K562 (cell line): Measurements from ENCODE around the gene CHRNE. TPM values are rescaled to one million over a fixed set of nuclear protein-coding genes. Genes with fewer than 3 reads are reported as not detected.

Experiments used
- polyA plus RNA-seq, 8 experiments: library from polyadenylated mRNA; depleted of rRNA in 4 of 8; stranded (reverse) in 5 of 8; unstranded in 3 of 8; fragments of >200 nt; fragmentation: Nextera tagmentation in 2 of 8; fragmentation: Illumina TruSeq in 1 of 8; extraction: Ambion mirVana in 2 of 8; extraction: Trizol in 1 of 8; gene quantifications; 2 replicates each; pipeline versions ENCODE4 v1.2.1 to v1.2.3, GENCODE V29; 2011 to 2014; ENCODE audit warnings: inconsistent platforms in 1 of 8, missing spikeins in 1 of 8
- total RNA-seq, 7 experiments: library from RNA; depleted of rRNA in 6 of 7; stranded (reverse); fragments of >200 nt in 6 of 7; fragmentation: Illumina TruSeq in 2 of 7; extraction: Trizol in 2 of 7; gene quantifications; 2 replicates each; pipeline versions ENCODE4 v1.2.1 to v1.2.3, GENCODE V29; 2011 to 2021; ENCODE audit warnings: low replicate concordance in 1 of 7
- TF ChIP-seq, protein P1 (sequence below), 2 experiments: fragments of 450-650 bp; formaldehyde crosslinking in 1 of 2; IDR thresholded peaks; 2 replicates each; pipeline versions ENCODE4 v1.4.0 to v1.6.1; 2014 to 2020; ENCODE audit warnings: mild to moderate bottlenecking in 2 of 2, borderline replicate concordance in 1 of 2, low read depth in 1 of 2

CHRNE gene
- total and polyA plus RNA-seq, 9 of the 15 experiments (the other 6 are each of a cell fraction or from before 2014, with no cell fraction given), result not detected

DNA sequence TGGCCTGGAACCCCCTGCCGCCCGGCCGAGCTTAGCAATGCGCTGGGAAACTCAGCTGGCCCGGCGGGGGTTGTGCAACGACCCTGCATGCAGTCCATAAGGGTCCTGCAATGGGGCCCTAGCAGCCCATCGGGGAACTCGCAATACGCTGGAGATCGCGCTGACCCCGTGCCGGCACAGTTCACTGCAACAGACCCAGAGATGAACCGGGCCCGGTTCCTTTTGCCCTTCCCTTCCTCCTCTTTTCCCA, 36.6 kb upstream of the CHRNE start (continued):
- TF ChIP-seq, protein P1, sequence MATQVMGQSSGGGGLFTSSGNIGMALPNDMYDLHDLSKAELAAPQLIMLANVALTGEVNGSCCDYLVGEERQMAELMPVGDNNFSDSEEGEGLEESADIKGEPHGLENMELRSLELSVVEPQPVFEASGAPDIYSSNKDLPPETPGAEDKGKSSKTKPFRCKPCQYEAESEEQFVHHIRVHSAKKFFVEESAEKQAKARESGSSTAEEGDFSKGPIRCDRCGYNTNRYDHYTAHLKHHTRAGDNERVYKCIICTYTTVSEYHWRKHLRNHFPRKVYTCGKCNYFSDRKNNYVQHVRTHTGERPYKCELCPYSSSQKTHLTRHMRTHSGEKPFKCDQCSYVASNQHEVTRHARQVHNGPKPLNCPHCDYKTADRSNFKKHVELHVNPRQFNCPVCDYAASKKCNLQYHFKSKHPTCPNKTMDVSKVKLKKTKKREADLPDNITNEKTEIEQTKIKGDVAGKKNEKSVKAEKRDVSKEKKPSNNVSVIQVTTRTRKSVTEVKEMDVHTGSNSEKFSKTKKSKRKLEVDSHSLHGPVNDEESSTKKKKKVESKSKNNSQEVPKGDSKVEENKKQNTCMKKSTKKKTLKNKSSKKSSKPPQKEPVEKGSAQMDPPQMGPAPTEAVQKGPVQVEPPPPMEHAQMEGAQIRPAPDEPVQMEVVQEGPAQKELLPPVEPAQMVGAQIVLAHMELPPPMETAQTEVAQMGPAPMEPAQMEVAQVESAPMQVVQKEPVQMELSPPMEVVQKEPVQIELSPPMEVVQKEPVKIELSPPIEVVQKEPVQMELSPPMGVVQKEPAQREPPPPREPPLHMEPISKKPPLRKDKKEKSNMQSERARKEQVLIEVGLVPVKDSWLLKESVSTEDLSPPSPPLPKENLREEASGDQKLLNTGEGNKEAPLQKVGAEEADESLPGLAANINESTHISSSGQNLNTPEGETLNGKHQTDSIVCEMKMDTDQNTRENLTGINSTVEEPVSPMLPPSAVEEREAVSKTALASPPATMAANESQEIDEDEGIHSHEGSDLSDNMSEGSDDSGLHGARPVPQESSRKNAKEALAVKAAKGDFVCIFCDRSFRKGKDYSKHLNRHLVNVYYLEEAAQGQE (IDR thresholded peaks at IDR 0.05; ENCODE audit: borderline replicate concordance), result no peak
- TF ChIP-seq, protein P1 (CRISPR knock-in tag; IDR thresholded peaks at IDR 0.05; ENCODE audit: low read depth), result 0 out of 2 replicates have a peak, but pooled peaks have one; percentile 15
